Measurements from ENCODE around the gene SFR1.

Gene SFR1

GRCh38 chr10:104121485-104122224, at the start of gene SFR1:
Gene SFR1, plus strand, starts transcription at chr10:104122171. Its CDS starts 13 bp downstream, at chr10:104122184.
- DNase-seq (ENCODE audit: low read depth, low spot score): peak; percentile 97

GRCh38 chr10:104072786-104073185, 49.2 kb upstream of the SFR1 start:
- DNase-seq (ENCODE audit: low read depth, low spot score): no peak

- no peak for DNase-seq (ENCODE audit: low read depth, low spot score)
These were observed 47.5 kb upstream of the SFR1 start for GRCh38 chr10:104074505-104074904.

GRCh38 chr10:104076743-104077160, 45.2 kb upstream of the SFR1 start:
- no peak for DNase-seq (ENCODE audit: low read depth, low spot score)

GRCh38 chr10:104077247-104077646, 44.7 kb upstream of the SFR1 start:
- no peak for DNase-seq (ENCODE audit: low read depth, low spot score)

- no peak for DNase-seq (ENCODE audit: low read depth, low spot score)
These were observed 44.3 kb upstream of the SFR1 start for GRCh38 chr10:104077663-104078151.

GRCh38 chr10:104080762-104081161, 41.2 kb upstream of the SFR1 start:
- no peak for DNase-seq (ENCODE audit: low read depth, low spot score)

- DNase-seq (ENCODE audit: low read depth, low spot score): no peak
These were observed 40.0 kb upstream of the SFR1 start for GRCh38 chr10:104081998-104082397.

GRCh38 chr10:104084482-104085142, 37.4 kb upstream of the SFR1 start:
- DNase-seq (ENCODE audit: low read depth, low spot score): no peak

- DNase-seq (ENCODE audit: low read depth, low spot score): no peak
These were observed 36.1 kb upstream of the SFR1 start, which contains the start of gene COL17A1 for GRCh38 chr10:104085801-104086400. Gene COL17A1, minus strand, starts transcription at chr10:104085880. Its CDS starts 5,207 bp downstream, at chr10:104080673.

- DNase-seq (ENCODE audit: low read depth, low spot score): no peak
These were observed 33.7 kb upstream of the SFR1 start for GRCh38 chr10:104088239-104088638.

- no peak for DNase-seq (ENCODE audit: low read depth, low spot score)
These were observed 32.4 kb upstream of the SFR1 start for GRCh38 chr10:104089621-104090020.

- no peak for DNase-seq (ENCODE audit: low read depth, low spot score)
These were observed 31.4 kb upstream of the SFR1 start for GRCh38 chr10:104090611-104091010.

GRCh38 chr10:104092749-104093148, 29.2 kb upstream of the SFR1 start:
- DNase-seq (ENCODE audit: low read depth, low spot score): no peak

- DNase-seq (ENCODE audit: low read depth, low spot score): no peak
These were observed 25.3 kb upstream of the SFR1 start for GRCh38 chr10:104096692-104097091.

- DNase-seq (ENCODE audit: low read depth, low spot score): no peak
These were observed 23.5 kb upstream of the SFR1 start for GRCh38 chr10:104098358-104098925.

- DNase-seq (ENCODE audit: low read depth, low spot score): no peak
These were observed 22.7 kb upstream of the SFR1 start for GRCh38 chr10:104099269-104099668.

- DNase-seq (ENCODE audit: low read depth, low spot score): no peak
These were observed 22.0 kb upstream of the SFR1 start for GRCh38 chr10:104099941-104100340.

GRCh38 chr10:104100795-104101194, 21.2 kb upstream of the SFR1 start:
- no peak for DNase-seq (ENCODE audit: low read depth, low spot score)

- no peak for DNase-seq (ENCODE audit: low read depth, low spot score)
These were observed 20.1 kb upstream of the SFR1 start for GRCh38 chr10:104101902-104102301.

GRCh38 chr10:104103956-104104355, 18.0 kb upstream of the SFR1 start:
- DNase-seq (ENCODE audit: low read depth, low spot score): no peak

GRCh38 chr10:104104418-104104817, 17.6 kb upstream of the SFR1 start:
- DNase-seq (ENCODE audit: low read depth, low spot score): no peak
